ENCODE measurements around the gene ATL3. TPM values are rescaled to one million over a fixed set of nuclear protein-coding genes. Genes with fewer than 3 reads are reported as not detected.

Gene ATL3
- total RNA-seq, 1 experiment from 2014 or later: 51.0 TPM

DNA sequence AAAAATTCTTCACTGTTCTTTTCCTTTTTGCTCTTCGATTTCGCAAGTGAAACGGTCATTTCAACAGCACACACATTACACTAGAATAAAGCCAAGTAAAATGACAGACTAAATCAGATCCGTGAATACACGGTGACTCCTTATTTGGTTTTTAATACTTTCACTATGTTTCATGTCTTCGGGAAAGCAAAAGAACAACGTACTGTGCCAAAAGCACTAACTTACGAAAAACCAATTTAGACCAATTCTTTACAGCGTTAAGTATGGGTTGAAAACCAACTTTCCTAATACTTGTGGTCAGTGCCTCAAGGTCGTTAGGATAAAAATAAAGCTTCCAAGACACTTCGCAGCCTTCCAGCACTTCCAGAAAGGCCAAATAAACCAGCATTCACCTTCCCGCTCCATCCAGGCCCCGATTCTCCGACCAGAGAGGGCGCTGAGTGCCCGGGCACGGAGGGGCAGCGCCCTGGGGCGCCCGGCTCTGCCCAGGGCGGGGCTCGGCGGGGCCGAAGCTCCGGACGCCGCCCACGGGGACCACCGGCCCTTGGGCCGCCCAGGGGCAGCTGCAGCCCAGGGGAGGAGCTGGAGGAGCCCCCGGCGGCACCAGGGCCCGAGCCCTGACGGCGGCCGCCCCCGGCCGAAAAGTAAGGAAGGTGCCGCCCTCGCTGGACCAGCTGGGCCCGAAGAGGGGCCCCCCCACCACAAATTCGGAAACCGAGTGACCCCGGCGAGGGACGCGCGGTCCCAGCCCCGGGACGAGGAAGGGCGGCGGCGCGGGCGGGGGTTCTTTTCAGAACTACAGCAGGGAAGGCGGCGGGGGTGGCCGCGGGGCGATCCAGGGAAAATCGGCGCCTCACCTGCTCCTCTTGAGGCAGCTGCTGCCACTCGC, 499 bp downstream of the ATL3 start:
- Histone ChIP-seq H3K4me2 (ENCODE audit: low read length) (peak overlapping the region; percentile 91), H3F3A (ENCODE audit: low read length, unreplicated experiment) (peaks cover 13% of the 10 kb centered on the region), H3K27ac (ENCODE audit: low read length) (peak overlapping the region; percentile 81), H3K27me3 (ENCODE audit: low read length) (no peaks in the 10 kb centered on the region), H2AFZ (ENCODE audit: low read length) (peak overlapping the region; percentile 88), H3K9me2 (replicated peaks; ENCODE audit: low read length) (no peaks in the 10 kb centered on the region), H3K9ac (ENCODE audit: low read length) (peak overlapping the region; percentile 88), H3K36me3 (ENCODE audit: low read depth, low read length) (no peaks in the 10 kb centered on the region; the same call in 1 of the 2 replicates), H4K20me1 (ENCODE audit: low read length) (no peaks in the 10 kb centered on the region), H3K9me3 (ENCODE audit: low read length) (no peaks in the 10 kb centered on the region), H3K4me1 (ENCODE audit: insufficient read depth, low read length) (peaks cover 55% of the 10 kb centered on the region), H3K79me2 (ENCODE audit: low read length) (peaks cover 49% of the 10 kb centered on the region), H3K4me3 (ENCODE audit: low read length) (peak overlapping the region; percentile 72)
- TSS peak; percentile 71 for BruUV-seq (replicated peaks)
- ChIA-PET CTCF (interaction anchor here (0.5 to 1.1 kb wide), 3 partner anchors 10 to 1110 kb away, joined by 3 to 8 read pairs (median 6); partner anchors contain the start of gene RTN3), POLR2A (ENCODE audit: unreplicated experiment) (interaction anchor here (0.9 kb wide), 1 partner anchor 10 kb away, joined by 5 read pairs; the partner anchor contains the start of gene RTN3)
- no peak for TF ChIP-seq EZH2phosphoT487 (IDR thresholded peaks at IDR 0.05; ENCODE audit: borderline replicate concordance, low read length)
- TF ChIP-seq EZH2 (IDR thresholded peaks at IDR 0.05; ENCODE audit: low read length, unreplicated experiment): no peak
- TF ChIP-seq, protein P1, sequence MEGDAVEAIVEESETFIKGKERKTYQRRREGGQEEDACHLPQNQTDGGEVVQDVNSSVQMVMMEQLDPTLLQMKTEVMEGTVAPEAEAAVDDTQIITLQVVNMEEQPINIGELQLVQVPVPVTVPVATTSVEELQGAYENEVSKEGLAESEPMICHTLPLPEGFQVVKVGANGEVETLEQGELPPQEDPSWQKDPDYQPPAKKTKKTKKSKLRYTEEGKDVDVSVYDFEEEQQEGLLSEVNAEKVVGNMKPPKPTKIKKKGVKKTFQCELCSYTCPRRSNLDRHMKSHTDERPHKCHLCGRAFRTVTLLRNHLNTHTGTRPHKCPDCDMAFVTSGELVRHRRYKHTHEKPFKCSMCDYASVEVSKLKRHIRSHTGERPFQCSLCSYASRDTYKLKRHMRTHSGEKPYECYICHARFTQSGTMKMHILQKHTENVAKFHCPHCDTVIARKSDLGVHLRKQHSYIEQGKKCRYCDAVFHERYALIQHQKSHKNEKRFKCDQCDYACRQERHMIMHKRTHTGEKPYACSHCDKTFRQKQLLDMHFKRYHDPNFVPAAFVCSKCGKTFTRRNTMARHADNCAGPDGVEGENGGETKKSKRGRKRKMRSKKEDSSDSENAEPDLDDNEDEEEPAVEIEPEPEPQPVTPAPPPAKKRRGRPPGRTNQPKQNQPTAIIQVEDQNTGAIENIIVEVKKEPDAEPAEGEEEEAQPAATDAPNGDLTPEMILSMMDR (conservative IDR thresholded peaks at IDR 0.05; ENCODE audit: low read depth, low read length): peak; percentile 73
- DNase-seq: peak; percentile 72
- intact Hi-C loops (cut with micrococcal nuclease): loop anchor here (1.0 to 2.0 kb wide), 2 partner anchors 11 to 32 kb away; partner anchors contain the start of gene RTN3
- ATAC-seq: peak; percentile 40

GRCh38 chr11:63670096-63670432, 1.1 kb downstream of the ATL3 start:
- Histone ChIP-seq H3K9ac (ENCODE audit: low read length) (peak overlapping the region; percentile 88), H3K9me3 (ENCODE audit: low read length) (no peaks in the 10 kb centered on the region), H3F3A (ENCODE audit: low read length, unreplicated experiment) (peaks cover 13% of the 10 kb centered on the region), H2AFZ (ENCODE audit: low read length) (peak overlapping the region; percentile 88), H3K27me3 (ENCODE audit: low read length) (no peaks in the 10 kb centered on the region), H3K9me2 (replicated peaks; ENCODE audit: low read length) (no peaks in the 10 kb centered on the region), H3K4me3 (ENCODE audit: low read length) (peak overlapping the region; percentile 72), H4K20me1 (ENCODE audit: low read length) (no peaks in the 10 kb centered on the region), H3K79me2 (ENCODE audit: low read length) (peaks cover 55% of the 10 kb centered on the region), H3K36me3 (ENCODE audit: low read depth, low read length) (no peaks in the 10 kb centered on the region; the same call in 1 of the 2 replicates), H3K4me1 (ENCODE audit: insufficient read depth, low read length) (peaks cover 55% of the 10 kb centered on the region), H3K27ac (ENCODE audit: low read length) (peak overlapping the region; percentile 81), H3K4me2 (ENCODE audit: low read length) (peak overlapping the region; percentile 91)
- intact Hi-C loops (cut with micrococcal nuclease): loop anchor here (2.0 kb wide), 1 partner anchor 31 kb away; no protein-coding TSS in a partner anchor
- BruUV-seq (replicated peaks): no TSS peak
- CTCF ChIA-PET: interaction anchor here (0.6 to 1.1 kb wide), 2 partner anchors 11 to 1110 kb away, joined by 3 to 6 read pairs; partner anchors contain the start of gene RTN3
- ATAC-seq (no peak), DNase-seq (peak; percentile 29)
- no peak for TF ChIP-seq EZH2phosphoT487 (IDR thresholded peaks at IDR 0.05; ENCODE audit: borderline replicate concordance, low read length)
- TF ChIP-seq, protein P1 (conservative IDR thresholded peaks at IDR 0.05; ENCODE audit: low read depth, low read length): no peak
- no peak for TF ChIP-seq EZH2 (IDR thresholded peaks at IDR 0.05; ENCODE audit: low read length, unreplicated experiment)
- POLR2A ChIA-PET (ENCODE audit: unreplicated experiment): interaction anchor here (0.9 kb wide), 1 partner anchor 11 kb away, joined by 5 read pairs; the partner anchor contains the start of gene RTN3
